SJCRH30 (cell line): ENCODE measurements around the gene TCF15. TPM values are rescaled to one million over a fixed set of nuclear protein-coding genes. Genes with fewer than 3 reads are reported as not detected.

Source experiments
- DNase-seq, 2 experiments: peaks; one replicate each; pipeline ENCODE4 v3.0.0-alpha.2; 2015 to 2020
- H3K27ac ChIP-seq: fragments of 250-450 bp; sonication (Bioruptor Pico); 2 replicates; pipeline ENCODE4 v1.5.1; 2020; ENCODE audit warnings: mild to moderate bottlenecking, moderate library complexity
- H3K27me3 ChIP-seq: fragments of 250-450 bp; sonication (Bioruptor Pico); 2 replicates; pipeline ENCODE4 v1.5.1; 2020; ENCODE audit warnings: mild to moderate bottlenecking, moderate library complexity
- H3K36me3 ChIP-seq: fragments of 250-450 bp; sonication (Bioruptor Pico); 2 replicates; pipeline ENCODE4 v1.5.1; 2020; ENCODE audit warnings: mild to moderate bottlenecking, moderate library complexity
- H3K4me1 ChIP-seq: fragments of 250-450 bp; sonication (Bioruptor Pico); 2 replicates; pipeline ENCODE4 v1.5.1; 2020; ENCODE audit warnings: mild to moderate bottlenecking, moderate library complexity
- H3K4me3 ChIP-seq: fragments of 250-450 bp; sonication (Bioruptor Pico); 2 replicates; pipeline ENCODE4 v1.5.1; 2020; ENCODE audit warnings: mild to moderate bottlenecking, moderate library complexity
- H3K9me3 ChIP-seq: fragments of 250-450 bp; sonication (Bioruptor Pico); replicated peaks from 2 replicates; pipeline ENCODE4 v1.5.1; 2020; ENCODE audit warnings: mild to moderate bottlenecking, moderate library complexity
- total RNA-seq: library from RNA; depleted of rRNA; stranded (reverse); fragments of >200 nt; shearing (Covaris generic); gene quantifications from 2 replicates; pipeline ENCODE4 v1.2.3, GENCODE V29; 2014

The TCF15 gene
- total RNA-seq, 1 experiment from 2014 or later, result not detected

- DNase-seq, result no peak
- H3K27ac ChIP-seq, result no peak overlapping the region
These were observed 24.2 kb upstream of the TCF15 start for GRCh38 chr20:634148-634925.

GRCh38 chr20:631101-631500 lies 21.0 kb upstream of the TCF15 start:
- Histone ChIP-seq H3K27me3 (0 out of 2 replicates have a peak, but pooled peaks cover 3% of the 10 kb centered on the region), H3K27ac (no peak overlapping the region), H3K4me1 (peaks cover 6% of the 10 kb centered on the region; the same call in 1 of the 2 replicates), H3K36me3 (no peaks in the 10 kb centered on the region), H3K4me3 (no peak overlapping the region), H3K9me3 (no peaks in the 10 kb centered on the region)
- DNase-seq, result no peak

More at GRCh38 chr20:634148-634925, 24.2 kb upstream of the TCF15 start:
- Histone ChIP-seq H3K27me3 (0 out of 2 replicates have a peak, but pooled peaks cover 3% of the 10 kb centered on the region), H3K4me1 (peaks cover 6% of the 10 kb centered on the region; the same call in 1 of the 2 replicates), H3K9me3 (no peaks in the 10 kb centered on the region), H3K36me3 (no peaks in the 10 kb centered on the region), H3K4me3 (no peak overlapping the region)

GRCh38 chr20:626579-626978 lies 16.5 kb upstream of the TCF15 start:
- no peak overlapping the region for H3K4me3 ChIP-seq
- DNase-seq, result no peak
- no peaks in the 10 kb centered on the region for H3K9me3 ChIP-seq
- H3K27me3 ChIP-seq, result no peaks in the 10 kb centered on the region
- no peaks in the 10 kb centered on the region for H3K36me3 ChIP-seq
- no peaks in the 10 kb centered on the region for H3K4me1 ChIP-seq
- H3K27ac ChIP-seq, result no peak overlapping the region

GRCh38 chr20:625360-625932 lies 15.3 kb upstream of the TCF15 start:
- Histone ChIP-seq H3K36me3 (no peaks in the 10 kb centered on the region), H3K27me3 (no peaks in the 10 kb centered on the region), H3K4me1 (no peaks in the 10 kb centered on the region), H3K4me3 (no peak overlapping the region), H3K27ac (no peak overlapping the region), H3K9me3 (no peaks in the 10 kb centered on the region)
- no peak for DNase-seq

GRCh38 chr20:623704-624103 lies 13.6 kb upstream of the TCF15 start:
- Histone ChIP-seq H3K27ac (no peak overlapping the region), H3K4me3 (no peak overlapping the region), H3K36me3 (no peaks in the 10 kb centered on the region), H3K9me3 (no peaks in the 10 kb centered on the region), H3K4me1 (no peaks in the 10 kb centered on the region), H3K27me3 (no peaks in the 10 kb centered on the region)
- DNase-seq, result no peak

GRCh38 chr20:623021-623420 lies 12.9 kb upstream of the TCF15 start:
- Histone ChIP-seq H3K9me3 (no peaks in the 10 kb centered on the region), H3K4me1 (no peaks in the 10 kb centered on the region), H3K4me3 (no peak overlapping the region), H3K27me3 (no peaks in the 10 kb centered on the region), H3K27ac (no peak overlapping the region), H3K36me3 (no peaks in the 10 kb centered on the region)
- no peak for DNase-seq

GRCh38 chr20:622161-622560 lies 12.1 kb upstream of the TCF15 start:
- H3K27ac ChIP-seq, result no peak overlapping the region
- no peaks in the 10 kb centered on the region for H3K4me1 ChIP-seq
- DNase-seq, result no peak
- no peaks in the 10 kb centered on the region for H3K27me3 ChIP-seq
- H3K9me3 ChIP-seq, result no peaks in the 10 kb centered on the region
- H3K4me3 ChIP-seq, result no peak overlapping the region
- no peaks in the 10 kb centered on the region for H3K36me3 ChIP-seq

GRCh38 chr20:621125-621756 lies 11.1 kb upstream of the TCF15 start:
- Histone ChIP-seq H3K27ac (no peak overlapping the region), H3K4me3 (no peak overlapping the region), H3K36me3 (no peaks in the 10 kb centered on the region), H3K4me1 (no peaks in the 10 kb centered on the region), H3K9me3 (no peaks in the 10 kb centered on the region), H3K27me3 (no peaks in the 10 kb centered on the region)
- DNase-seq, result no peak

GRCh38 chr20:620246-620645 lies 10.1 kb upstream of the TCF15 start:
- no peak for DNase-seq
- Histone ChIP-seq H3K36me3 (no peaks in the 10 kb centered on the region), H3K27me3 (no peaks in the 10 kb centered on the region), H3K4me1 (no peaks in the 10 kb centered on the region), H3K9me3 (no peaks in the 10 kb centered on the region), H3K4me3 (no peak overlapping the region), H3K27ac (no peak overlapping the region)

GRCh38 chr20:618980-619379 lies 8.9 kb upstream of the TCF15 start:
- Histone ChIP-seq H3K36me3 (no peaks in the 10 kb centered on the region), H3K4me3 (no peak overlapping the region), H3K4me1 (no peaks in the 10 kb centered on the region), H3K9me3 (no peaks in the 10 kb centered on the region), H3K27me3 (0 out of 2 replicates have a peak, but pooled peaks cover 4% of the 10 kb centered on the region), H3K27ac (no peak overlapping the region)
- no peak for DNase-seq

- Histone ChIP-seq H3K36me3 (no peaks in the 10 kb centered on the region), H3K9me3 (no peaks in the 10 kb centered on the region), H3K27ac (no peak overlapping the region), H3K27me3 (0 out of 2 replicates have a peak, but pooled peaks cover 4% of the 10 kb centered on the region), H3K4me1 (no peaks in the 10 kb centered on the region), H3K4me3 (no peak overlapping the region)
- no peak for DNase-seq
These were observed 8.0 kb upstream of the TCF15 start for GRCh38 chr20:617934-618690.

- H3K27me3 ChIP-seq, result peaks cover 19% of the 10 kb centered on the region; the same call in 1 of the 2 replicates
- no peak overlapping the region for H3K27ac ChIP-seq
- H3K36me3 ChIP-seq, result no peaks in the 10 kb centered on the region
- H3K4me1 ChIP-seq, result no peaks in the 10 kb centered on the region
- no peak for DNase-seq
- no peak overlapping the region for H3K4me3 ChIP-seq
- no peaks in the 10 kb centered on the region for H3K9me3 ChIP-seq
These were observed 5.4 kb upstream of the TCF15 start for GRCh38 chr20:615514-615913.

- Histone ChIP-seq H3K9me3 (no peaks in the 10 kb centered on the region), H3K4me3 (no peak overlapping the region), H3K27me3 (peaks cover 19% of the 10 kb centered on the region; the same call in 1 of the 2 replicates), H3K4me1 (no peaks in the 10 kb centered on the region), H3K36me3 (no peaks in the 10 kb centered on the region), H3K27ac (no peak overlapping the region)
- DNase-seq, result no peak
These were observed 1.7 kb upstream of the TCF15 start for GRCh38 chr20:611843-612185.

GRCh38 chr20:611047-611842 lies 1.1 kb upstream of the TCF15 start:
- Histone ChIP-seq H3K9me3 (no peaks in the 10 kb centered on the region), H3K36me3 (no peaks in the 10 kb centered on the region), H3K4me1 (no peaks in the 10 kb centered on the region), H3K27me3 (peaks cover 19% of the 10 kb centered on the region; the same call in 1 of the 2 replicates), H3K27ac (no peak overlapping the region), H3K4me3 (no peak overlapping the region)
- no peak for DNase-seq
